SK-N-SH treated with all-trans-retinoic acid at 6 μM for 48 hours (cell line): ENCODE measurements around the gene POLR2E.

Experiments
- CSDC2 ChIP-seq: fragments of 250-450 bp; sonication (Bioruptor Pico); IDR thresholded peaks from 2 replicates; pipeline ENCODE4 v1.5.0; 2020; ENCODE audit warnings: mild to moderate bottlenecking, moderate library complexity
- ESRRG ChIP-seq: fragments of 250-450 bp; sonication (Bioruptor Pico); IDR thresholded peaks from 2 replicates; pipeline ENCODE4 v1.6.1; 2021; ENCODE audit warnings: mild to moderate bottlenecking
- ISL1 ChIP-seq: fragments of 250-450 bp; sonication (Bioruptor Pico); IDR thresholded peaks from 2 replicates; pipeline ENCODE4 v2.1.2; 2022; ENCODE audit warnings: mild to moderate bottlenecking, moderate library complexity
- PATZ1 ChIP-seq: fragments of 250-450 bp; sonication (Bioruptor Pico); IDR thresholded peaks from 2 replicates; pipeline ENCODE4 v1.8.0; 2020; ENCODE audit warnings: mild to moderate bottlenecking, moderate library complexity, borderline replicate concordance
- PPARA ChIP-seq: fragments of 250-450 bp; sonication (Bioruptor Pico); IDR thresholded peaks from 2 replicates; pipeline ENCODE4 v1.5.0; 2020; ENCODE audit warnings: mild to moderate bottlenecking, borderline replicate concordance
- ZFP3 ChIP-seq: fragments of 250-450 bp; sonication (Bioruptor Pico); IDR thresholded peaks from 2 replicates; pipeline ENCODE4 v1.5.0; 2020; ENCODE audit warnings: mild to moderate bottlenecking, moderate library complexity

DNA sequence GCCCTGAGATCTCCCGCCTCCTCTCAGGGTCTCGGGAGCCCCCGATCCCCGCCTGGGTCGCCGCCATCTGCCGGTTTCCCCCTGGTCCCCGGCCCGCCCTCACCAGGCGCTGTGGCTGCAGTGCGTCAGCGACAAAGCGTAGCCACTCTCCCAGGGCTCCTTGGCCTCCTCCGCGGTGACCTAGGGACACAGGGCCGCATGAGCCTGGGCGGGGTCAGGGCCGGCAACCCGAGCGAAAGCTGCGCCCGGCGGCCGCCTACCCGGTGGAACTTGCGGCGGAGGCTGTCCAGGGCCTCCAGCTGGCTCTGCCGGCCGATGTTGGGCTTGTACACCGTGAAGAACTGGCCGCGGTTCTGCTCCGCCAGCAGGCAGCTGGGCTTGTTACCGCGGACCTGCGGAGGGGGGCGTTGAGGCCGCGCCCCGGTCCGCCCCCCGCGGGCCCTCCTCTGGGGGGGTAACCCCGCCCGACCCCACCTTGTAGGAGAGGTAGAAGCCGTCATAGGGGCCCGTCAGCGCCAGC, 13.9 kb upstream of the POLR2E start:
- TF ChIP-seq PATZ1 (no peak), ZFP3 (no peak), CSDC2 (CRISPR knock-in tag) (no peak), ISL1 (no peak), PPARA (CRISPR knock-in tag) (no peak), ESRRG (no peak)
